GM12878 (cell line): ENCODE data around the gene PTPRN2. TPM values are rescaled to one million over a fixed set of nuclear protein-coding genes. Genes with fewer than 3 reads are reported as not detected.

Experiments used
- ATAC-seq: fragments of 200-7000 bp; cut with Tn5 transposase; 3 replicates; pipeline ENCODE4 v1.9.1; 2020; ENCODE audit warnings: mild to moderate bottlenecking, moderate library complexity
- BruUV-seq: library from RNA; stranded (reverse); fragments of 400-500 nt; replicated peaks from 2 replicates; lab custom pipeline; 2021; lab: Mats Ljungman, UMichigan
- CTCF ChIA-PET: fragments of 300-600 bp; sonication (Branson Sonifier 250); formaldehyde crosslinking; extraction: SDS; loops from one replicate; lab custom pipeline; 2021; ENCODE audit warnings: inconsistent platforms; lab: Yijun Ruan, JAX
- POLR2A ChIA-PET: fragments of 350-600 bp; formaldehyde crosslinking; extraction: SDS; loops from one replicate; lab custom pipeline; 2021; ENCODE audit warnings: inconsistent platforms; lab: Charles Lee
- RAD21 ChIA-PET: fragments of 300-600 bp; sonication (Branson Sonifier 250); formaldehyde crosslinking; loops from one replicate; lab custom pipeline; 2023; ENCODE audit warnings: antibody characterized with exemption; ENCODE audit not compliant: unreplicated experiment; lab: Charles Lee
- SMC1A ChIA-PET: fragments of 300-600 bp; sonication (Branson Sonifier 250); formaldehyde crosslinking; loops from one replicate; lab custom pipeline; 2023; ENCODE audit not compliant: unreplicated experiment, uncharacterized antibody; lab: Charles Lee
- DNase-seq: peaks from one replicate; pipeline ENCODE4 v3.0.0-alpha.2; 2011; ENCODE audit warnings: low read depth, low spot score
- FAIRE-seq: peaks from 3 replicates; lab custom pipeline; 2011; peaks lifted over from hg19 to GRCh38; lab: Jason Lieb, UNC
- H2AFZ ChIP-seq: 2 replicates; pipeline ENCODE4 v1.6.0; 2011; ENCODE audit warnings: low read depth, low read length, control low read depth; ENCODE audit not compliant: control insufficient read depth
- H3K27ac ChIP-seq: 2 replicates; pipeline ENCODE4 v1.5.1; 2011; ENCODE audit warnings: control low read depth; ENCODE audit not compliant: control insufficient read depth, insufficient read depth
- H3K27me3 ChIP-seq, 2 experiments: replicated peaks in 1 of 2; 2 replicates each; pipeline versions ENCODE4 v1.6.0 to v1.6.1; 2011; ENCODE audit warnings: low read length in 1 of 2; ENCODE audit not compliant: control insufficient read depth in 2 of 2, insufficient read depth in 2 of 2
- H3K36me3 ChIP-seq, 2 experiments: 2 replicates each; pipeline ENCODE4 v1.5.1; 2011; ENCODE audit warnings: low read length in 1 of 2; ENCODE audit not compliant: control insufficient read depth in 2 of 2, insufficient read depth in 2 of 2
- H3K4me1 ChIP-seq: 2 replicates; pipeline ENCODE4 v1.6.1; 2011; ENCODE audit warnings: mild to moderate bottlenecking, low read length, moderate library complexity, mixed read lengths; ENCODE audit not compliant: control insufficient read depth, insufficient read depth
- H3K4me2 ChIP-seq: 2 replicates; pipeline ENCODE4 v1.6.0; 2011; ENCODE audit warnings: control low read depth; ENCODE audit not compliant: control insufficient read depth, insufficient read depth
- H3K4me3 ChIP-seq: fragments of 200-600 bp; sonication (generic); 2 replicates; pipeline ENCODE4 v1.5.1; 2016
- H3K79me2 ChIP-seq: 2 replicates; pipeline ENCODE4 v1.6.0; 2011; ENCODE audit warnings: low read length; ENCODE audit not compliant: control insufficient read depth, insufficient read depth
- H3K9ac ChIP-seq: 2 replicates; pipeline ENCODE4 v1.8.0; 2011; ENCODE audit warnings: low read length, control low read depth, mixed read lengths; ENCODE audit not compliant: control insufficient read depth, insufficient read depth
- H3K9me3 ChIP-seq: replicated peaks from 3 replicates; pipeline ENCODE4 v1.5.1; 2011; ENCODE audit warnings: mild to moderate bottlenecking, low read length; ENCODE audit not compliant: control insufficient read depth, insufficient read depth
- H4K20me1 ChIP-seq: 2 replicates; pipeline ENCODE4 v1.6.0; 2011; ENCODE audit not compliant: control insufficient read depth, insufficient read depth
- BACH1 ChIP-seq: fragments of 450-650 bp; IDR thresholded peaks from 2 replicates; pipeline ENCODE4 v1.6.1; 2017; ENCODE audit warnings: mild to moderate bottlenecking, borderline replicate concordance
- BCL11A ChIP-seq: IDR thresholded peaks from 2 replicates; pipeline ENCODE4 v1.6.1; 2011; ENCODE audit warnings: low read depth, low read length
- BHLHE40 ChIP-seq, 2 experiments: fragments of 450-650 bp in 1 of 2; IDR thresholded peaks; 2 replicates each; pipeline ENCODE4 v1.6.1; 2011 to 2017; ENCODE audit warnings: low read depth in 2 of 2, borderline replicate concordance in 1 of 2, improper control_type of control experiment in 1 of 2, low read length in 1 of 2, mild to moderate bottlenecking in 1 of 2
- CBX3 ChIP-seq: fragments of 200-600 bp; sonication (generic); IDR thresholded peaks from 2 replicates; pipeline ENCODE4 v1.6.1; 2016; ENCODE audit warnings: low read depth, borderline replicate concordance
- HDAC6 ChIP-seq: fragments of 200-600 bp; sonication (generic); IDR thresholded peaks from one replicate; pipeline ENCODE4 v1.8.0; 2017; ENCODE audit warnings: antibody characterized with exemption; ENCODE audit not compliant: unreplicated experiment
- MTA2 ChIP-seq: fragments of 450-650 bp; IDR thresholded peaks from 2 replicates; pipeline ENCODE4 v1.6.1; 2016; ENCODE audit warnings: low read depth, mild to moderate bottlenecking, moderate library complexity
- PBX3 ChIP-seq: IDR thresholded peaks from 2 replicates; pipeline ENCODE4 v1.6.1; 2011; ENCODE audit warnings: mild to moderate bottlenecking, low read depth, low read length, moderate library complexity; ENCODE audit not compliant: insufficient replicate concordance
- POLR2AphosphoS5 ChIP-seq: IDR thresholded peaks from 2 replicates; pipeline ENCODE4 v1.6.1; 2011; ENCODE audit warnings: mild to moderate bottlenecking, low read length, inconsistent platforms
- RB1 ChIP-seq: fragments of 450-650 bp; formaldehyde crosslinking; IDR thresholded peaks from 2 replicates; pipeline ENCODE4 v1.6.1; 2017; ENCODE audit warnings: mild to moderate bottlenecking, borderline replicate concordance
- SKIL ChIP-seq: fragments of 450-650 bp; IDR thresholded peaks from 2 replicates; pipeline ENCODE4 v1.6.1; 2017; ENCODE audit warnings: mild to moderate bottlenecking, low read depth, inconsistent platforms; ENCODE audit not compliant: poor library complexity, severe bottlenecking
- SUPT20H ChIP-seq: IDR thresholded peaks from 2 replicates; pipeline ENCODE4 v1.6.1; 2011; ENCODE audit warnings: low read depth, mild to moderate bottlenecking, low read length, moderate library complexity, borderline replicate concordance; ENCODE audit not compliant: control insufficient read depth
- WGBS: methylation state at CpG from one replicate; pipeline ENCODE4 v1.1.6; 2016; ENCODE audit warnings: low lambda C conversion rate; ENCODE audit not compliant: insufficient replicate concordance, insufficient coverage; ENCODE audit errors: missing lambda C conversion rate; 5-methylcytosine and 5-hydroxymethylcytosine counted together
- in situ Hi-C: fragments of 300-500 bp; cut with MboI; formaldehyde crosslinking; loops from 9 replicates; pipeline ENCODE4 v1.14.3; 2018; ENCODE audit warnings: mixed read lengths
- intact Hi-C: fragments of 100-400 bp; cut with micrococcal nuclease; formaldehyde crosslinking; loops from one replicate; pipeline ENCODE4 v1.14.2; 2022; ENCODE audit not compliant: unreplicated experiment
- polyA plus RNA-seq, 11 experiments: library from polyadenylated mRNA; depleted of rRNA in 4 of 11; unstranded in 6 of 11; stranded (reverse) in 5 of 11; fragments of >200 nt; fragmentation: Nextera tagmentation in 4 of 11; fragmentation: Illumina TruSeq in 1 of 11; extraction: Ambion mirVana in 4 of 11; extraction: Trizol in 1 of 11; gene quantifications; 1 replicate in 1 of 11; 2 replicates in 10 of 11; pipeline versions ENCODE4 v1.2.1 to v1.2.3, GENCODE V29; 2011 to 2016; ENCODE audit warnings: inconsistent platforms in 2 of 11, missing spikeins in 2 of 11, low read depth in 1 of 11
- total RNA-seq, 4 experiments: library from RNA; depleted of rRNA in 3 of 4; stranded (reverse); fragments of >200 nt in 3 of 4; fragmentation: Illumina TruSeq in 1 of 4; extraction: Trizol in 1 of 4; gene quantifications; 2 replicates each; pipeline versions ENCODE4 v1.2.1 to v1.2.3, GENCODE V29; 2013 to 2021

The PTPRN2 gene
- total and polyA plus RNA-seq, 10 of the 15 experiments (the other 5 are each of a cell fraction or from before 2014, with no cell fraction given), result 5.4 TPM; not detected in 9

GRCh38 chr7:157589680-157590079 lies 997.9 kb downstream of the PTPRN2 start:
- Histone ChIP-seq H3K27ac (no peak overlapping the region), H3K9ac (no peak overlapping the region), H2AFZ (no peak overlapping the region), H3K36me3 (no peaks in the 10 kb centered on the region), H4K20me1 (no peaks in the 10 kb centered on the region), H3K9me3 (no peaks in the 10 kb centered on the region; the same call in 2 of the 3 replicates), H3K4me3 (no peak overlapping the region), H3K4me2 (no peak overlapping the region), H3K79me2 (no peaks in the 10 kb centered on the region), H3K27me3 (no peaks in the 10 kb centered on the region), H3K4me1 (no peaks in the 10 kb centered on the region)
- TF ChIP-seq MTA2 (no peak), CBX3 (no peak), BHLHE40 (IDR thresholded peaks at IDR 0.05; ENCODE audit: borderline replicate concordance in 1 of 2, low read depth in 2 of 2, low read length in 1 of 2) (no peak), PBX3 (no peak)
- ChIA-PET POLR2A (no interaction called here), RAD21 (no interaction called here), CTCF (no interaction called here), SMC1A (no interaction called here)
- DNase-seq, result no peak
- WGBS, result 29% methylated on average over 11 of the region's 11 CpGs
- FAIRE-seq, result no peak
- intact Hi-C loops (no loop called here), in situ Hi-C loops (no loop called here)
- no peak for ATAC-seq
- no TSS peak for BruUV-seq

- Histone ChIP-seq H4K20me1 (no peaks in the 10 kb centered on the region), H3K27ac (no peak overlapping the region), H3K79me2 (no peaks in the 10 kb centered on the region), H3K4me1 (no peaks in the 10 kb centered on the region), H3K9me3 (no peaks in the 10 kb centered on the region; the same call in 2 of the 3 replicates), H2AFZ (no peak overlapping the region), H3K36me3 (no peaks in the 10 kb centered on the region), H3K4me2 (no peak overlapping the region), H3K9ac (no peak overlapping the region), H3K27me3 (no peaks in the 10 kb centered on the region), H3K4me3 (no peak overlapping the region)
- POLR2A ChIA-PET, result no interaction called here
- RAD21 ChIA-PET, result no interaction called here
- intact Hi-C loops (no loop called here), in situ Hi-C loops (no loop called here)
- CTCF ChIA-PET, result no interaction called here
- SMC1A ChIA-PET, result no interaction called here
- DNase-seq, result no peak
- BruUV-seq, result no TSS peak
- no peak for FAIRE-seq
- ATAC-seq, result no peak
- WGBS, result 42% methylated on average over 32 of the region's 34 CpGs
- TF ChIP-seq SKIL (no peak), SUPT20H (no peak), BCL11A (no peak), BACH1 (no peak), HDAC6 (no peak), POLR2AphosphoS5 (no peak), RB1 (no peak)
Observed at GRCh38 chr7:157587805-157588560, 999.6 kb downstream of the PTPRN2 start.
